Ectodermal cell (in vitro differentiated cells): ENCODE measurements around the gene TUBGCP2.

Source experiments
- H3K27ac ChIP-seq: 2 replicates; pipeline ENCODE4 v1.7.0; 2013; ENCODE audit warnings: mild to moderate bottlenecking, low read depth, low read length; ENCODE audit not compliant: insufficient read depth, poor library complexity, severe bottlenecking
- H3K27me3 ChIP-seq: 2 replicates; pipeline ENCODE4 v1.7.0; 2013; ENCODE audit warnings: mild to moderate bottlenecking, low read length; ENCODE audit not compliant: insufficient read depth, control insufficient read depth, poor library complexity, severe bottlenecking
- H3K36me3 ChIP-seq: one replicate; pipeline ENCODE4 v1.7.0; 2013; ENCODE audit warnings: low read length; ENCODE audit not compliant: control insufficient read depth, insufficient read depth
- H3K4me1 ChIP-seq: one replicate; pipeline ENCODE4 v1.7.0; 2013; ENCODE audit warnings: low read length; ENCODE audit not compliant: control insufficient read depth, insufficient read depth
- H3K4me3 ChIP-seq: 2 replicates; pipeline ENCODE4 v1.7.0; 2013; ENCODE audit warnings: low read depth, low read length, control low read depth; ENCODE audit not compliant: insufficient read depth
- H3K9me3 ChIP-seq: 2 replicates; pipeline ENCODE4 v1.7.0; 2013; ENCODE audit warnings: mild to moderate bottlenecking, low read length, moderate library complexity; ENCODE audit not compliant: control insufficient read depth
- WGBS, 2 experiments: methylation state at CpG; one replicate each; pipeline ENCODE4 v1.1.7; 2013; ENCODE audit warnings: missing lambda C conversion rate in 2 of 2; 5-methylcytosine and 5-hydroxymethylcytosine counted together

TUBGCP2 gene

GRCh38 chr10:133302230-133302629 is 6.4 kb downstream of the TUBGCP2 start:
- Histone ChIP-seq H3K27me3 (no peaks in the 10 kb centered on the region), H3K36me3 (peaks cover 18% of the 10 kb centered on the region), H3K9me3 (no peaks in the 10 kb centered on the region), H3K4me1 (no peaks in the 10 kb centered on the region), H3K4me3 (no peak overlapping the region), H3K27ac (no peak overlapping the region)
- WGBS, 2 experiments: 92 to 94% methylated on average over 14 of the region's 14 CpGs

GRCh38 chr10:133299738-133300137 is 8.9 kb downstream of the TUBGCP2 start:
- Histone ChIP-seq H3K4me3 (no peak overlapping the region), H3K27ac (no peak overlapping the region), H3K27me3 (no peaks in the 10 kb centered on the region), H3K36me3 (peaks cover 23% of the 10 kb centered on the region), H3K9me3 (no peaks in the 10 kb centered on the region), H3K4me1 (no peaks in the 10 kb centered on the region)
- 95 to 97% methylated on average over 13 to 14 of the region's 14 CpGs for WGBS, 2 experiments

- Histone ChIP-seq H3K9me3 (no peaks in the 10 kb centered on the region), H3K27ac (no peak overlapping the region), H3K27me3 (no peaks in the 10 kb centered on the region), H3K36me3 (peaks cover 28% of the 10 kb centered on the region), H3K4me1 (no peaks in the 10 kb centered on the region), H3K4me3 (no peak overlapping the region)
- WGBS, 2 experiments: 95 to 97% methylated on average over 10 of the region's 10 CpGs
Observed at GRCh38 chr10:133299224-133299623, 9.4 kb downstream of the TUBGCP2 start.

GRCh38 chr10:133298466-133298865 is 10.2 kb downstream of the TUBGCP2 start:
- Histone ChIP-seq H3K4me3 (no peak overlapping the region), H3K27me3 (no peaks in the 10 kb centered on the region), H3K36me3 (peaks cover 34% of the 10 kb centered on the region), H3K4me1 (no peaks in the 10 kb centered on the region), H3K9me3 (no peaks in the 10 kb centered on the region), H3K27ac (no peak overlapping the region)
- WGBS, 2 experiments: 95 to 96% methylated on average over 14 of the region's 14 CpGs

GRCh38 chr10:133297504-133297903 is 11.2 kb downstream of the TUBGCP2 start:
- WGBS, 2 experiments: 97% methylated on average over 10 of the region's 10 CpGs

GRCh38 chr10:133295426-133296320 is 13.0 kb downstream of the TUBGCP2 start:
- Histone ChIP-seq H3K36me3 (peaks cover 36% of the 10 kb centered on the region), H3K4me3 (no peak overlapping the region), H3K27ac (no peak overlapping the region), H3K27me3 (no peaks in the 10 kb centered on the region), H3K9me3 (no peaks in the 10 kb centered on the region), H3K4me1 (no peaks in the 10 kb centered on the region)
- 96% methylated on average over 42 of the region's 42 CpGs for WGBS, 2 experiments

More at GRCh38 chr10:133297504-133297903, 11.2 kb downstream of the TUBGCP2 start:
- no peaks in the 10 kb centered on the region for H3K4me1 ChIP-seq
- no peak overlapping the region for H3K27ac ChIP-seq
- H3K36me3 ChIP-seq: peaks cover 34% of the 10 kb centered on the region
- H3K4me3 ChIP-seq: no peak overlapping the region
- no peaks in the 10 kb centered on the region for H3K9me3 ChIP-seq
- H3K27me3 ChIP-seq: no peaks in the 10 kb centered on the region

GRCh38 chr10:133294189-133294588 is 14.5 kb downstream of the TUBGCP2 start:
- H3K27me3 ChIP-seq: no peaks in the 10 kb centered on the region
- no peaks in the 10 kb centered on the region for H3K9me3 ChIP-seq
- H3K4me3 ChIP-seq: no peak overlapping the region
- peaks cover 40% of the 10 kb centered on the region for H3K36me3 ChIP-seq
- no peak overlapping the region for H3K27ac ChIP-seq
- H3K4me1 ChIP-seq: no peaks in the 10 kb centered on the region
- WGBS, 2 experiments: 95 to 96% methylated on average over 15 of the region's 15 CpGs

- no peak overlapping the region for H3K4me3 ChIP-seq
- H3K4me1 ChIP-seq: no peaks in the 10 kb centered on the region
- H3K36me3 ChIP-seq: peaks cover 42% of the 10 kb centered on the region
- H3K27me3 ChIP-seq: no peaks in the 10 kb centered on the region
- H3K9me3 ChIP-seq: no peaks in the 10 kb centered on the region
- WGBS, 2 experiments: 96 to 98% methylated on average over 10 of the region's 10 CpGs
- H3K27ac ChIP-seq: no peak overlapping the region
Observed at GRCh38 chr10:133293810-133294119, 14.9 kb downstream of the TUBGCP2 start.

- H3K27me3 ChIP-seq: no peaks in the 10 kb centered on the region
- no peaks in the 10 kb centered on the region for H3K4me1 ChIP-seq
- no peak overlapping the region for H3K27ac ChIP-seq
- H3K9me3 ChIP-seq: no peaks in the 10 kb centered on the region
- 95 to 96% methylated on average over 38 of the region's 38 CpGs for WGBS, 2 experiments
- no peak overlapping the region for H3K4me3 ChIP-seq
- peaks cover 36% of the 10 kb centered on the region for H3K36me3 ChIP-seq
Observed at GRCh38 chr10:133292919-133293809, 15.5 kb downstream of the TUBGCP2 start.

GRCh38 chr10:133289761-133290160 is 18.9 kb downstream of the TUBGCP2 start:
- H3K9me3 ChIP-seq: no peaks in the 10 kb centered on the region
- no peak overlapping the region for H3K4me3 ChIP-seq
- no peaks in the 10 kb centered on the region for H3K27me3 ChIP-seq
- no peak overlapping the region for H3K27ac ChIP-seq
- 89 to 95% methylated on average over 24 of the region's 24 CpGs for WGBS, 2 experiments
- H3K36me3 ChIP-seq: peaks cover 35% of the 10 kb centered on the region
- H3K4me1 ChIP-seq: no peaks in the 10 kb centered on the region
